22Rv1 (cell line): Measurements from ENCODE around the gene DDI2.

Experiments
- H3K27ac ChIP-seq: fragments of 450-650 bp; 2 replicates; pipeline ENCODE4 v1.5.1; 2017
- ZFX ChIP-seq: fragments of 450-650 bp; IDR thresholded peaks from 2 replicates; pipeline ENCODE4 v1.6.1; 2017; ENCODE audit warnings: antibody characterized with exemption, borderline replicate concordance
- TF ChIP-seq, protein P1 (sequence below): fragments of 450-650 bp; IDR thresholded peaks from 2 replicates; pipeline ENCODE4 v1.5.1; 2017; ENCODE audit warnings: mild to moderate bottlenecking

Gene DDI2

DNA sequence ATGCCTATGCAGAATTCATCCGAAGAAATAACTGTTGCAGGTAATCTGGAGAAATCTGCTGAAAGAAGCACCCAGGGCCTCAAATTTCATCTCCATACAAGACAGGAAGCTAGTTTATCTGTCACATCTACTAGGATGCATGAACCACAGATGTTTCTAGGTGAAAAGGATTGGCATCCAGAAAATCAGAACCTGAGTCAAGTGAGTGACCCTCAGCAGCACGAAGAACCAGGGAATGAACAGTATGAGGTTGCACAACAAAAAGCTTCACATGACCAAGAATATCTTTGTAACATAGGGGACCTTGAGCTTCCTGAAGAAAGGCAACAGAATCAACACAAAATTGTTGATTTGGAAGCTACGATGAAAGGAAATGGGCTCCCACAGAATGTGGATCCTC is 42.9 kb downstream of the DDI2 start:
- TF ChIP-seq, protein P1, sequence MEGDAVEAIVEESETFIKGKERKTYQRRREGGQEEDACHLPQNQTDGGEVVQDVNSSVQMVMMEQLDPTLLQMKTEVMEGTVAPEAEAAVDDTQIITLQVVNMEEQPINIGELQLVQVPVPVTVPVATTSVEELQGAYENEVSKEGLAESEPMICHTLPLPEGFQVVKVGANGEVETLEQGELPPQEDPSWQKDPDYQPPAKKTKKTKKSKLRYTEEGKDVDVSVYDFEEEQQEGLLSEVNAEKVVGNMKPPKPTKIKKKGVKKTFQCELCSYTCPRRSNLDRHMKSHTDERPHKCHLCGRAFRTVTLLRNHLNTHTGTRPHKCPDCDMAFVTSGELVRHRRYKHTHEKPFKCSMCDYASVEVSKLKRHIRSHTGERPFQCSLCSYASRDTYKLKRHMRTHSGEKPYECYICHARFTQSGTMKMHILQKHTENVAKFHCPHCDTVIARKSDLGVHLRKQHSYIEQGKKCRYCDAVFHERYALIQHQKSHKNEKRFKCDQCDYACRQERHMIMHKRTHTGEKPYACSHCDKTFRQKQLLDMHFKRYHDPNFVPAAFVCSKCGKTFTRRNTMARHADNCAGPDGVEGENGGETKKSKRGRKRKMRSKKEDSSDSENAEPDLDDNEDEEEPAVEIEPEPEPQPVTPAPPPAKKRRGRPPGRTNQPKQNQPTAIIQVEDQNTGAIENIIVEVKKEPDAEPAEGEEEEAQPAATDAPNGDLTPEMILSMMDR: no peak
- TF ChIP-seq ZFX: no peak
- no peak overlapping the region for H3K27ac ChIP-seq

- TF ChIP-seq, protein P1: no peak
- TF ChIP-seq ZFX: no peak
These were observed 45.2 kb downstream of the DDI2 start for GRCh38 chr1:15662477-15662876.

DNA sequence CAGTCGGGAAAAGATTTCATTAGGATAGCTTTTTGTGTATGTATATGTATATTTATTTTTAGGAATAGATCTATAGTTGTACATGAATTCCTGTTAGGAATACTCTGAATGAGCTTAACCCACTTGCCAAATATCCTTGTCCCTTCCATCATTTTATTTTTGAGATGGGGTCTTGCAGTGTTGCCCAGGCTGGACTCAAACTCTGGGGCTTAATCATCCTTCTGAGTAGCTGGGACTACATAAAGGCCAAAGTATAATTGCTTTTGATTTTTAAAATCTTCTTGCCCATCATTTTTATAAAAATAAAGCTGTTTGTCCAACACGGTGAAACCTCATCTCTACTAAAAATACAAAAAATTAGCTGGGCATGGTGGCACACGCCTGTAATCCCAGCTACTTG is 46.7 kb downstream of the DDI2 start:
- TF ChIP-seq, protein P1: no peak
- no peak for TF ChIP-seq ZFX
- no peak overlapping the region for H3K27ac ChIP-seq

More at GRCh38 chr1:15662477-15662876, 45.2 kb downstream of the DDI2 start:
- no peak overlapping the region for H3K27ac ChIP-seq

- TF ChIP-seq, protein P1: no peak
- TF ChIP-seq ZFX: no peak
- no peak overlapping the region for H3K27ac ChIP-seq
These were observed 50.1 kb downstream of the DDI2 start for GRCh38 chr1:15667362-15667761.

- no peak for TF ChIP-seq ZFX
- TF ChIP-seq, protein P1: no peak
- H3K27ac ChIP-seq: no peak overlapping the region
These were observed 51.0 kb downstream of the DDI2 start for GRCh38 chr1:15668089-15668754.

GRCh38 chr1:15669074-15669473 is 51.8 kb downstream of the DDI2 start:
- TF ChIP-seq, protein P1: no peak
- no peak for TF ChIP-seq ZFX
- H3K27ac ChIP-seq: no peak overlapping the region

DNA sequence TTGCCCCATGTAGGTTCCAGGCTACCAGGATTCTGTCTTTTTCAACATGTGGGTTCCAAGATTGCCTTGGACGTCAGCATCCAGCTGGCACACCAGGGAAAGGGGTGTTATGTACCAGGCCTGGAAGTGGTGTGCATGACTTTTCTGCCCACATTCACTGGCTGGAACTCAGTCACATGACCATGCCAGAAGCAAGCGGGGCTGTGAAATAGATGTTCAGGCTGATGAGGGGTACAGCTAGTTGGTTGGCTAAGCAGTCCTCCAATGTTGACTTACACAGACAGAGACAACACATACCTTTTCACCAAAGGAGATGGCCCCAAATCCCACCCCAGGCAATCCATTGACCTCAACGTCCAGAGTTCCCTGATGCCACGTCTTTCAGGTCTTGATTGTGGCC is 52.6 kb downstream of the DDI2 start:
- H3K27ac ChIP-seq: no peak overlapping the region
- TF ChIP-seq ZFX: no peak
- TF ChIP-seq, protein P1: no peak
